Measurements from ENCODE around the gene S1PR1. TPM values are rescaled to one million over a fixed set of nuclear protein-coding genes. Genes with fewer than 3 reads are reported as not detected.
A peak's percentile ranks its signal among the peaks of the same experiment; 100 is the strongest.
"Not testable (repeated sequence)": the region's sequence is repeated elsewhere in the genome, so short reads cannot be mapped to it uniquely, and the experiment has no call there.

S1PR1 gene
- total RNA-seq, 2 experiments from 2014 or later: 124 to 138 TPM

DNA sequence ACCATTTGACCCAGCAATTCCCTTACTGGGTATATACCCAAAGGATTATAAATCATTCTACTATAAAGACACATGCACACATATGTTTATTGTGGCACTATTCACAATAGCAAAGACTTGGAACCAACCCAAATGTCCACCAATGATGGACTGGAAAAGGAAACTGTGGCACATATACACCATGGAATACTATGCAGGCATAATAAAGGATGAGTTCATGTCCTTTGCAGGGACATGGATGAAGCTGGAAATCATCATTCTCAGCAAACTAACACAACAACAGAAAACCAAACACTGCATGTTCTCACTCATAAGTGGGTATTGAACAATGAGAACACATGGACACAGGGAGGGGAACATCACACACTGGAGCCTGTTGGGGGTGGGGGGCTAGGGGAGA, 4.6 kb upstream of the S1PR1 start:
- H3K27ac Mint-ChIP-seq; H3K4me3 Mint-ChIP-seq; POLR2A ChIA-PET; DNase-seq; H3K9me3 Mint-ChIP-seq; H3K27me3 Mint-ChIP-seq; ATAC-seq (ENCODE audit: low read depth): not testable (repeated sequence)
- H3K36me3 Mint-ChIP-seq: peaks cover 17% of the 10 kb centered on the region
- H3K4me1 Mint-ChIP-seq: peaks cover 21% of the 10 kb centered on the region

DNA sequence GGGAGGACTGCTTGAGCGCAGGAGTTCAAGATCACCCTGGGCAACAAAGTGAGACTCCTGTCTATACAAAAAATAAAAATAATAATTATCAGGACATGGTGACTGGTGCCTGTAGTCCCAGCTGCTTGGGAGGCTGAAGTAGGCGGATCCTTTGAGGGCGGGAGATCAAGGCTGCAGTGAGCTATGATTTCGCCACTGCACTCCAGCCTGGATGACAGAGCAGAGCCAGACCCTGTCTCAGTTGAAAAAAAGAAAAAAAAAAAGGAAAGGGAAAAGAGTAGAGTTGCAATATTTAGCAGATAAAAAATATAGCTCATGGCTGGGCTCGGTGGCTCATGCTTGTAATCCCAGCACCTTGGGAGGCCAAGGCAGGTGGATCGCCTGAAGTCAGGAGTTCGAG, 3.3 kb upstream of the S1PR1 start:
- Mint-ChIP-seq H3K9me3 (peaks cover 5% of the 10 kb centered on the region), H3K27ac (peak overlapping the region; percentile 27), H3K27me3 (no peaks in the 10 kb centered on the region), H3K36me3 (peaks cover 17% of the 10 kb centered on the region), H3K4me1 (peaks cover 17% of the 10 kb centered on the region), H3K4me3 (no peak overlapping the region)
- POLR2A ChIA-PET: interaction anchor here (0.7 kb wide), 1 partner anchor 84 kb away, joined by 3 read pairs; no protein-coding TSS in a partner anchor
- ATAC-seq (ENCODE audit: low read depth) (no peak), DNase-seq (no peak)

DNA sequence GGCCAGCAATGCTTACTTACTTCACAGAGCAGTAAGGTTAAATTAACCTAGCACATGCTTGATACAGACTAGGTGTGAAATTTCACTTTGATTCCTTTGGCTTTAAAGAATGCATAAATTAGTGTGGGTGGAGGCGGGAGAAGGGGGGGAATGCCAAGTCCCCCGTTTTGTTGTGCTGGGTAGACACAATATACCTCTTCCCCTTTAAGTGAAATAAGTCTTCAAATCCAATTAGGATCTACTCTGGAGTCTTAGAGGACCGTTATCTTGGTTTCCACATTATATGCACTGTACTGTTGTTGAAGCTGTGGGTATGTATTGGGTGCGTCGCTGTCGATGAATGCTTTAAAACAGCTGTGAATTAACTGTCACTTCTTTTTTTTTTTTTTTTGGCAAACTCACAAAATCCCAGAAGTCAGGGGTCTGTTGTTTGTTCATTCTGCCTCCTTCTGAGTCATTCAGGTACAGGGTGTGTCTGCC, 1.6 kb upstream of the S1PR1 start:
- Mint-ChIP-seq H3K36me3 (peaks cover 29% of the 10 kb centered on the region), H3K27me3 (no peaks in the 10 kb centered on the region), H3K4me3 (peak overlapping the region; percentile 99), H3K4me1 (peaks cover 33% of the 10 kb centered on the region), H3K9me3 (peaks cover 4% of the 10 kb centered on the region), H3K27ac (peak overlapping the region; percentile 96)
- DNase-seq: no peak
- ATAC-seq (ENCODE audit: low read depth): no peak
- POLR2A ChIA-PET: interaction anchor here (0.6 to 2.3 kb wide), 14 partner anchors 10 to 340 kb away, joined by 3 to 10 read pairs (median 4); partner anchors contain the start of gene SLC30A7

DNA sequence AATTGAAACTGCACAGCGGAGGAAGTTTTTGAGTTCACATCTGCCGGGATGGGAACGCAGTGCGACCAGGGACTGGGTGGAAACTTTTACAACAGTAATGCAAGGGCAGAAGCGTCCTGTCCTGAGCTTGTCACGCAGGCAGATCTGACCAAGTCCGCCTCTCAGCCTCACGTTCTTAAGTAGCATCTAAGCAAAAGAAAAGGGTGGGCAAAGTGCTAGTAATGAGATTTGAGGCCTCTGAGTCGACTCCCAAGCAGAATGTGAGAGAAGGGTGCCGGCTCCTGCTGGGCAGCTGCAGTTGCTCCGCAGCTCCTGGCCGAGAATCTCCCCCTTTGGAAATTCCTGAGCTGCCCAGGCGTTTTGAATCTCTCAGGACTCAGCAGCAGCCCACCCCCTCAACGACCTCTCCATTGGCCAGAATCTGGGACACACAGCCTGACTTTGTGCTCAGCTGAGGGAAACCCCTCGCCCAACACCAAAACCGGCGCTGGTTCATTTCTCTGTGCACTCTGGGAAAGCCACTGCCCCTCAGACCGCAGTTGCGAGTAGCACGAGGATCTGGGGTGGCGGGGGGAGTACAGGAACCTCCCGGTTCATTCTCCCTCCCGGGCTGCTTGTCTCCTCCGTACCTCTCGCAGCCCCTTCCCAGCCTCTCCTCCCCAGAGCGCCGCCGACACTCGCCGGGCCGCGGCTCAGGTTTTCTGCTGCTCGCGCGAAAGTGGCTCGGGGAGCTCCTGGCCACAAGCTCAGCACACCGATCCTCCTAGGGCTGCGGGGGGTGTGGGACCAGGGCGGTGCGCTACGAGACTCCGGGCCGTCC, 913 bp upstream of the S1PR1 start:
- Mint-ChIP-seq H3K27ac (peak overlapping the region; percentile 96), H3K4me1 (peaks cover 39% of the 10 kb centered on the region), H3K4me3 (peak overlapping the region; percentile 99), H3K9me3 (peaks cover 4% of the 10 kb centered on the region), H3K27me3 (no peaks in the 10 kb centered on the region), H3K36me3 (peaks cover 33% of the 10 kb centered on the region)
- POLR2A ChIA-PET: interaction anchor here (0.6 to 2.3 kb wide), 20 partner anchors 8 to 341 kb away, joined by 3 to 10 read pairs (median 4); partner anchors contain the start of gene SLC30A7
- ATAC-seq (ENCODE audit: low read depth) (peak; percentile 27), DNase-seq (peak; percentile 70)

DNA sequence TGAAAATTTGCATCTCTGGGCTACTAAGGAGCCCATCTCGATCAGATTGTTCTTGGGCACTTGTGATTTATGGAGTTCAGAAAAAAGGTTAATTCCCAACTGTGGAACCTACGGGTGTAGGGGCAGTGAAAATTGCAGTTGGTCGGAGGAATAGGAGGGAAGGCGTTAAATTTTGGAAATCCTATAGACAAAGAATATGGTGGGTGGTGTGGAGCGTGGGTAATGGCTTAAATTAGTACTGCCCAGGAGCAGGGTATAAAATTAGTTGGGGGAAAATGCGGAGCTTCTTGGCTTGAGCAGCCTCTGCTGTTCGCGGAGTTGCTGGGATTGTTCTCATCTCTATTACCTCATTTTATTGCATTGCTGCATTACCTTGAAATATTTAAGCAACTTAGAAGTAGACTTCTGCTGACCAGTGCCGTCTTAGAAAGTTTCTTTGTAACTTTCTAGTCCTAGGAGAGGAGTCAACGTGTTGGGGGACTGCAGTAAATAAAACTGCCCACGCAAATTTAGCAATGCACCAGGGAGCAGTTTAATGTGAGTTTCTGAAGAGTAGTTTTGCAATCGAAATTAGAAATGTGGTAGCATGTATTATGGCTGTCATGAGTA, 514 bp downstream of the S1PR1 start:
- ATAC-seq (ENCODE audit: low read depth) (no peak), DNase-seq (no peak)
- Mint-ChIP-seq H3K9me3 (peaks cover under 1% of the 10 kb centered on the region), H3K4me3 (peak overlapping the region; percentile 99), H3K27ac (peak overlapping the region; percentile 96), H3K27me3 (no peaks in the 10 kb centered on the region), H3K36me3 (peaks cover 34% of the 10 kb centered on the region), H3K4me1 (peaks cover 48% of the 10 kb centered on the region)
- POLR2A ChIA-PET: interaction anchor here (0.6 to 2.9 kb wide), 13 partner anchors 10 to 330 kb away, joined by 3 to 19 read pairs (median 4); no protein-coding TSS in a partner anchor

DNA sequence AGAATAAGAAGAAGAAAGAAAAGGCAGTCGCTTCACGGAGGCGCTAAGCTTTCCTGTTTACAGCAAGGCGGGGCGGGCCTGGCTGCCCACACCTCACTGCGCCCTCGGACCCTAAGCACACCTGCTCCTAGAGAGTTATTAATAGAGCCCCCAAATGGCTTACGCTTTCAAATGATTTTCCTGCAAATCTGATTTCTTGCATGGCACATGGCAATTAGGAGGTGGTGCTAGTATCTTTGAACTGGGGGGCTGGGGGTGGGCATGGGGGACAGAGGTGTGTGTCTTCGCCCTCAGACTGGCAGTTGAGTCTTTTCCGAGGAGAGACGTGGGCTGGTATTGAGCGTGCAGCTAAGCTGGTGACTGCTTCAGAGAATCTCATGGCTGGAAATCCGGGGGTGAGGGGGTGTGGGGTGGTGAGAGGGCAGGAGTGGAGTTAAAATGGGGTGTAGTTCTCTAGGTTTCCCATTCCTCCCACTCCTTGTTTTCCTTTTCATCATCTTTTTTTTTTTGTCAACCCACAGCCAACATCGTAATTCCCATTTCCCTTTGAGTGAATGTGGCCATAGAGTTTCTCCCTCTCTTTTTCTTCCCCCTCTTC, 1.3 kb downstream of the S1PR1 start:
- H3K36me3 Mint-ChIP-seq: peaks cover 37% of the 10 kb centered on the region
- H3K27me3 Mint-ChIP-seq: no peaks in the 10 kb centered on the region
- peaks cover 49% of the 10 kb centered on the region for H3K4me1 Mint-ChIP-seq
- peak overlapping the region; percentile 99 for H3K4me3 Mint-ChIP-seq
- peak; percentile 51 for DNase-seq
- H3K27ac Mint-ChIP-seq: peak overlapping the region; percentile 96
- POLR2A ChIA-PET: interaction anchor here (0.6 to 2.9 kb wide), 17 partner anchors 14 to 311 kb away, joined by 3 to 19 read pairs (median 4); no protein-coding TSS in a partner anchor
- ATAC-seq (ENCODE audit: low read depth): no peak
- H3K9me3 Mint-ChIP-seq: no peaks in the 10 kb centered on the region

DNA sequence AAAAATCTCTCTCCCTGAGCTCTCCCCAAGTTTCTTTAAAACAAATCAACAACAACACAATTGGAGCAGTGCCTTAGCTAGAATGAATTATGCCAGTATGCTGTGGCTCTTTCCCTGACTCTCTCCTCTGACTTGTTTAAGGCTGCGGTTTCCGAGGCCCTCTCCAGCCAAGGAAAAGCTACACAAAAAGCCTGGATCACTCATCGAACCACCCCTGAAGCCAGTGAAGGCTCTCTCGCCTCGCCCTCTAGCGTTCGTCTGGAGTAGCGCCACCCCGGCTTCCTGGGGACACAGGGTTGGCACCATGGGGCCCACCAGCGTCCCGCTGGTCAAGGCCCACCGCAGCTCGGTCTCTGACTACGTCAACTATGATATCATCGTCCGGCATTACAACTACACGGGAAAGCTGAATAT, 1.9 kb downstream of the S1PR1 start:
- H3K9me3 Mint-ChIP-seq: peaks cover 1% of the 10 kb centered on the region
- DNase-seq: peak; percentile 89
- H3K4me1 Mint-ChIP-seq: peaks cover 49% of the 10 kb centered on the region
- peak; percentile 43 for ATAC-seq (ENCODE audit: low read depth)
- H3K36me3 Mint-ChIP-seq: peaks cover 42% of the 10 kb centered on the region
- H3K27ac Mint-ChIP-seq: peak overlapping the region; percentile 96
- H3K27me3 Mint-ChIP-seq: no peaks in the 10 kb centered on the region
- peak overlapping the region; percentile 99 for H3K4me3 Mint-ChIP-seq
- POLR2A ChIA-PET: interaction anchor here (0.6 to 2.9 kb wide), 18 partner anchors 19 to 312 kb away, joined by 3 to 19 read pairs (median 4); no protein-coding TSS in a partner anchor

DNA sequence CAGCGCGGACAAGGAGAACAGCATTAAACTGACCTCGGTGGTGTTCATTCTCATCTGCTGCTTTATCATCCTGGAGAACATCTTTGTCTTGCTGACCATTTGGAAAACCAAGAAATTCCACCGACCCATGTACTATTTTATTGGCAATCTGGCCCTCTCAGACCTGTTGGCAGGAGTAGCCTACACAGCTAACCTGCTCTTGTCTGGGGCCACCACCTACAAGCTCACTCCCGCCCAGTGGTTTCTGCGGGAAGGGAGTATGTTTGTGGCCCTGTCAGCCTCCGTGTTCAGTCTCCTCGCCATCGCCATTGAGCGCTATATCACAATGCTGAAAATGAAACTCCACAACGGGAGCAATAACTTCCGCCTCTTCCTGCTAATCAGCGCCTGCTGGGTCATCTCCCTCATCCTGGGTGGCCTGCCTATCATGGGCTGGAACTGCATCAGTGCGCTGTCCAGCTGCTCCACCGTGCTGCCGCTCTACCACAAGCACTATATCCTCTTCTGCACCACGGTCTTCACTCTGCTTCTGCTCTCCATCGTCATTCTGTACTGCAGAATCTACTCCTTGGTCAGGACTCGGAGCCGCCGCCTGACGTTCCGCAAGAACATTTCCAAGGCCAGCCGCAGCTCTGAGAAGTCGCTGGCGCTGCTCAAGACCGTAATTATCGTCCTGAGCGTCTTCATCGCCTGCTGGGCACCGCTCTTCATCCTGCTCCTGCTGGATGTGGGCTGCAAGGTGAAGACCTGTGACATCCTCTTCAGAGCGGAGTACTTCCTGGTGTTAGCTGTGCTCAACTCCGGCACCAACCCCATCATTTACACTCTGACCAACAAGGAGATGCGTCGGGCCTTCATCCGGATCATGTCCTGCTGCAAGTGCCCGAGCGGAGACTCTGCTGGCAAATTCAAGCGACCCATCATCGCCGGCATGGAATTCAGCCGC, 2.5 kb downstream of the S1PR1 start:
- DNase-seq (peak; percentile 71), ATAC-seq (ENCODE audit: low read depth) (peak; percentile 40)
- Mint-ChIP-seq H3K27ac (peak overlapping the region; percentile 96), H3K27me3 (no peaks in the 10 kb centered on the region), H3K4me3 (peak overlapping the region; percentile 99), H3K36me3 (peaks cover 48% of the 10 kb centered on the region), H3K9me3 (peaks cover 2% of the 10 kb centered on the region), H3K4me1 (peaks cover 50% of the 10 kb centered on the region)
- POLR2A ChIA-PET: interaction anchor here (0.7 to 2.9 kb wide), 22 partner anchors 11 to 343 kb away, joined by 3 to 19 read pairs (median 4); no protein-coding TSS in a partner anchor

DNA sequence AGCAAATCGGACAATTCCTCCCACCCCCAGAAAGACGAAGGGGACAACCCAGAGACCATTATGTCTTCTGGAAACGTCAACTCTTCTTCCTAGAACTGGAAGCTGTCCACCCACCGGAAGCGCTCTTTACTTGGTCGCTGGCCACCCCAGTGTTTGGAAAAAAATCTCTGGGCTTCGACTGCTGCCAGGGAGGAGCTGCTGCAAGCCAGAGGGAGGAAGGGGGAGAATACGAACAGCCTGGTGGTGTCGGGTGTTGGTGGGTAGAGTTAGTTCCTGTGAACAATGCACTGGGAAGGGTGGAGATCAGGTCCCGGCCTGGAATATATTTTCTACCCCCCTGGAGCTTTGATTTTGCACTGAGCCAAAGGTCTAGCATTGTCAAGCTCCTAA, 3.2 kb downstream of the S1PR1 start:
- peaks cover 49% of the 10 kb centered on the region for H3K4me1 Mint-ChIP-seq
- H3K4me3 Mint-ChIP-seq: peak overlapping the region; percentile 99
- H3K27ac Mint-ChIP-seq: peak overlapping the region; percentile 96
- no peaks in the 10 kb centered on the region for H3K27me3 Mint-ChIP-seq
- no peak for ATAC-seq (ENCODE audit: low read depth)
- peaks cover 51% of the 10 kb centered on the region for H3K36me3 Mint-ChIP-seq
- DNase-seq: no peak
- H3K9me3 Mint-ChIP-seq: peaks cover 2% of the 10 kb centered on the region
- POLR2A ChIA-PET: interaction anchor here (0.8 to 2.9 kb wide), 10 partner anchors 10 to 343 kb away, joined by 3 to 19 read pairs (median 4); no protein-coding TSS in a partner anchor

DNA sequence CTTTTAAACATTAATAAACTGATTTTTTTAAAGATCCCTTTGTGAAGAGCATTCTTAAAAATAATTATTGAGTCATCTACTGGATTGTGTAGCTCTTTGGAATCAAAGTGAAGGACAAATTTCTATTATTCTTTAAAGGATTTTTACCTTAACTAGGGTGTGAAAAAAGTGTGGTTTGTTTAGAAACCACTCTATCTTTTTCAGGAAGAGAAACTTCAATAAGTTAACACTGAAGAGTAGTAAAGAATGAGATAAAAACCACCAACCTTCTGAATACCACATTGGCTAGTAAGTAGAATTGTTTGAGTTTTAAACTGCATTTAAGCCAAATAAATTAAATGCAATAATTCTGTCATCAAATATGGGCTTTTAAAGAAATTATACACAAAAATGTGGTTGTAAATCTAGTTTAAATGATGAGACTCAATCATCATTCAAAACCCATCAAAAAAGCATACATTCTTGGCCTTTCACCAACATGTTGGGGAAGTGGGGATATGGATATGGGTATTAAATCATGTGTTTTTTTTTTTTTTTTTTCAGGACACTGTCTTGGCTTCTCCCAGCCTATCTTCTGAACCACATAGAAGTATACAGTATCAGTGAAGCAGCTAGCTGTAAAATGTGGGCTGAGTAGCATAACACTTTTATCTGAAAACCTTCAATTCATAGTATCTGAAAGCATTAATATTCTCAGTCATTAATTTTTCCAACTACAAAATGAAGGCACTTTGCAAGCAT, 4.8 kb downstream of the S1PR1 start:
- H3K27me3 Mint-ChIP-seq: no peaks in the 10 kb centered on the region
- H3K4me3 Mint-ChIP-seq: peak overlapping the region; percentile 48
- peaks cover 39% of the 10 kb centered on the region for H3K4me1 Mint-ChIP-seq
- H3K27ac Mint-ChIP-seq: peak overlapping the region; percentile 23
- ATAC-seq (ENCODE audit: low read depth) (no peak), DNase-seq (no peak)
- H3K36me3 Mint-ChIP-seq: peaks cover 53% of the 10 kb centered on the region
- POLR2A ChIA-PET: interaction anchor here (1.4 kb wide), 1 partner anchor 292 kb away, joined by 3 read pairs; no protein-coding TSS in a partner anchor
- H3K9me3 Mint-ChIP-seq: peaks cover 2% of the 10 kb centered on the region

DNA sequence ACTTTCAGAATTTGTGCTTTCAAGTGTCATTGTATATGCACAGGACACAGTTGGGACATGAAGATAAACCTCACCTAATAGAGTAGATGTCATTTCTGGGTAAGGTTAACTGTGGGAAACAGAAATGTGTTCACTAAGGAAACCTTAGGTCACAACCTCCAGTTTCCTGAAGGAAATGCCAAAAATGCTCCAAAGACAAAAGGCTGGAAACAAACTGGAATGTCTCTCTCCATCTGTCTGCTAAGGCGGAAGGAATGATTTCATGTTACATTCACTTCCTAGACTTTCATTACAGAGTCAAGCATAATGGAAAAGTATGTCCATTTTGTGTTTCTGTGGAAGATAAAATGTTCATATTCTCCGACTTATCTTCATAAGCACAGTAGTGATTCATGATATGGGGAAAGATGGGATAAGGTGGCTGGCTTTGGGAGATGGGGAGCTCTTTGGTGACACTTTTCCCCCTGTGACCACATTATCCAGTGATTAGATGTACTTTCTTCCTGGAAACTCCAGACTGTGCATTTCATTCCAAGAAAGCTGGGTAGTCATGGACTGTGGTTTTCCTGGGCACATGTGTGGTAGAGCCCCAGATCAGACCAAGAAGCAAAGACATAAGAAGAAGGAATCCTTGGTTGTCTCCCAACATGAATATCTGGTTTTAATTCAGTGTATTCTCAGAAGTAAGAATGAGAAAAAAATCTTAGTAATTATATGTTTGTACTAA, 5.7 kb downstream of the S1PR1 start:
- Mint-ChIP-seq H3K4me3 (peak overlapping the region; percentile 48), H3K4me1 (peaks cover 43% of the 10 kb centered on the region), H3K27ac (peak overlapping the region; percentile 23), H3K36me3 (peaks cover 52% of the 10 kb centered on the region), H3K9me3 (peaks cover 2% of the 10 kb centered on the region), H3K27me3 (no peaks in the 10 kb centered on the region)
- DNase-seq (no peak), ATAC-seq (ENCODE audit: low read depth) (no peak)
- POLR2A ChIA-PET: interaction anchor here (0.8 kb wide), 1 partner anchor 9 kb away, joined by 3 read pairs; no protein-coding TSS in a partner anchor

Measured in activated naive CD8-positive, alpha-beta T cell treated with anti-CD3 and anti-CD28 coated beads, Interleukin-2, amount 10 ng/mL, durations not matched to agents 7 days and 5 days (primary cell).